CD4-positive, CD25-positive, alpha-beta regulatory T cell (primary cell): Measurements from ENCODE around the gene MYT1. TPM values are rescaled to one million over a fixed set of nuclear protein-coding genes. Genes with fewer than 3 reads are reported as not detected.
"Not testable (repeated sequence)": the region's sequence is repeated elsewhere in the genome, so short reads cannot be mapped to it uniquely, and the experiment has no call there.

Source experiments
- ATAC-seq, 2 donors: fragments of 150-1000 bp; cut with Tn5 transposase; one replicate each; pipeline ENCODE4 v1.10.0; 2021; ENCODE audit warnings: low read depth in 2 of 2, moderate number of reproducible peaks in 2 of 2, moderate library complexity in 1 of 2
- DNase-seq, 3 donors: peaks; one replicate each; pipeline versions ENCODE4 v3.0.0 to v3.0.0-alpha.2; 2012 to 2022; ENCODE audit warnings: mixed read lengths in 1 of 3
- H3K27ac ChIP-seq: one replicate; pipeline ENCODE4 v1.7.0; 2013; ENCODE audit warnings: mild to moderate bottlenecking, low read length; ENCODE audit not compliant: insufficient read depth, poor library complexity, severe bottlenecking
- H3K27me3 ChIP-seq: one replicate; pipeline ENCODE4 v1.7.0; 2013; ENCODE audit warnings: low read length; ENCODE audit not compliant: control insufficient read depth, insufficient read depth
- H3K36me3 ChIP-seq: one replicate; pipeline ENCODE4 v1.7.0; 2013; ENCODE audit warnings: mild to moderate bottlenecking, low read length, moderate library complexity; ENCODE audit not compliant: control insufficient read depth, insufficient read depth
- H3K4me1 ChIP-seq: 2 replicates; pipeline ENCODE4 v1.7.0; 2013; ENCODE audit warnings: mild to moderate bottlenecking, low read length; ENCODE audit not compliant: insufficient read depth, control insufficient read depth, poor library complexity, severe bottlenecking
- H3K4me3 ChIP-seq: one replicate; pipeline ENCODE4 v1.7.0; 2013; ENCODE audit warnings: low read depth, mild to moderate bottlenecking, low read length, moderate library complexity
- H3K9me3 ChIP-seq, 2 experiments: 1 replicate in 1 of 2; 2 replicates in 1 of 2; pipeline ENCODE4 v1.7.0; 2013; ENCODE audit warnings: low read length in 2 of 2, mild to moderate bottlenecking in 1 of 2, moderate library complexity in 1 of 2; ENCODE audit not compliant: control insufficient read depth in 2 of 2
- H3K27ac Mint-ChIP-seq, 3 donors: one replicate each; pipeline ENCODE4 v1.8.0; 2020 to 2022; ENCODE audit warnings: mild to moderate bottlenecking in 3 of 3, mixed read lengths in 3 of 3, moderate library complexity in 2 of 3
- H3K27me3 Mint-ChIP-seq: one replicate; pipeline ENCODE4 v1.8.0; 2022; ENCODE audit warnings: mild to moderate bottlenecking, mixed read lengths
- H3K36me3 Mint-ChIP-seq: one replicate; pipeline ENCODE4 v1.8.0; 2020; ENCODE audit warnings: mixed read lengths
- H3K4me1 Mint-ChIP-seq, 4 donors: one replicate each; pipeline ENCODE4 v1.8.0; 2020 to 2022; ENCODE audit warnings: mixed read lengths in 4 of 4, mild to moderate bottlenecking in 1 of 4
- H3K4me3 Mint-ChIP-seq, 4 donors: one replicate each; pipeline ENCODE4 v1.8.0; 2020 to 2022; ENCODE audit warnings: mild to moderate bottlenecking in 4 of 4, mixed read lengths in 4 of 4, moderate library complexity in 3 of 4
- H3K9me3 Mint-ChIP-seq, 7 donors: one replicate each; pipeline ENCODE4 v1.8.0; 2020 to 2022; ENCODE audit warnings: mixed read lengths in 7 of 7, mild to moderate bottlenecking in 3 of 7, moderate library complexity in 2 of 7
- polyA plus RNA-seq, 4 donors: library from polyadenylated mRNA; unstranded; fragments of 300-500 nt; fragmentation: Illumina TruSeq; gene quantifications; one replicate each; pipeline ENCODE4 v1.2.3, GENCODE V29; 2021
- total RNA-seq: library from RNA; stranded (reverse); gene quantifications from one replicate; pipeline ENCODE4 v1.2.3, GENCODE V29; 2022

Gene MYT1
- total and polyA plus RNA-seq, 5 donors from 2014 or later: 0.14 TPM; not detected in 4

DNA sequence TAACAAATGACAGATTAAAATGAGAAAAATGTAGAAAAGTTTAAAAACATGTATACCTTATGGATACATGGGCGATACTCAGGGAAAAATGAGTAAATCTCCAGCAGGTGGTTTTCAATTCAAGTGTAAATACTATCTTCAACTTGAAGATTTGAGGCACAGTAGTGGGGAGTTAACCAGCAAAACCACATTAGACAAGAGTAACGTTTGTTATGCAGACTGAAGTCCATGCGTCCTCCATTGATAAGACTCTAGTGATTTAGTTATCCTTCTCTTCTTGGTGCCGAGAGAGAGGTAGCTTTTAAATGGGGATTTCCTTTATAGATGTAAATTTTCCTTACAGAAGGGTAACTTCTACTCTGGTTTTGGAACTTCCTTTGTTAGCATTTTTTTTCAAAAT lies 119.4 kb downstream of the MYT1 start:
- peaks cover 0 to 6% (median 0%) of the 10 kb centered on the region in 7 donors for H3K9me3 Mint-ChIP-seq
- ATAC-seq (no peak), DNase-seq (no peak)
- H3K36me3 Mint-ChIP-seq: no peaks in the 10 kb centered on the region
- Histone ChIP-seq H3K27ac (no peak overlapping the region), H3K27me3 (no peaks in the 10 kb centered on the region), H3K9me3 (peaks cover 0 to 3% of the 10 kb centered on the region in 2 experiments), H3K36me3 (no peaks in the 10 kb centered on the region), H3K4me1 (no peaks in the 10 kb centered on the region), H3K4me3 (no peak overlapping the region)
- H3K27ac Mint-ChIP-seq: no peak overlapping the region
- no peaks in the 10 kb centered on the region for H3K27me3 Mint-ChIP-seq
- no peak overlapping the region for H3K4me3 Mint-ChIP-seq
- H3K4me1 Mint-ChIP-seq: peaks cover 5 to 7% (median 6%) of the 10 kb centered on the region in 4 donors

DNA sequence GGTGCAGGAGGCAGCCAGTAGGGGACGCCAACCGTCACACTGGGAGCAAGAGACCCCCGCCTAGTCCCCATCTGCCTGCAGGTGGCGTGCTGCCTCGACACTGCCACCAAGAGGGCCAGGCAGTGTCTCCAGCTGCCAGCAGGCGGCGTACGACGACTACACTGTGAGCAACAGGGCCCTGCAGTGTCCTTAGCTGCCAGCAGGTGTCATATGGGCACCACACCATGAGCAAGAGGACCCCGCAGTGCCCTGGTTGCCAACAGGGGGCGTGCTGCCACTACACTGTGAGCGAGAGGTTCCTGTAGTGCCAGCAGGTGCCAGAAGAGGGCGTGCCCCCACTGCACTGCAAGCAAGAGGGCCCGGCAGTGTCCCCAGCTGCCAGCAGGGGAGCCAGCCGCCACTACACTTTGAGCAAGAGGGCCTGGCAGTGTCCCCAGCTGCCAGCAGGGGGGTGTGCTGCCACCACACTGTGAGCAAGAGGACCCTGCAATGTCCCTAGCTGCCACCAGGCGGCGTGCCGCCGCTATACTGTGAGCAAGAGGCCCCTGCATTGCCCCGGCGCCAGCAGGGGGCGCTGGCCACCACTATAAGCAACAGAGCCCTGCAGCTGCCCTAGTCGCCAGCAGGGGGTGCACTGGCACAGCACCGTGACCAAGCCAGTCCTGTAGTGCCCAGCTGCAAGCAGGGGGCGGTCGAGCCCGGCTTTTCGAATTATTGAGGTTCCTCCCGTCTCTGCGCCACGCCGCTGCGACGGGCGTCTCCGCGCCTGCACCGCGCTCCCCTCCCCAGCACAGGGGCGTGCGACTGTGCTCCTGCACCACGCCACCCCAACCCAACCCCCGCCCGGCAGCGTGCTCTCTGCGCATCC lies 121.6 kb downstream of the MYT1 start:
- H3K9me3 Mint-ChIP-seq, H3K27me3 ChIP-seq, H3K36me3 ChIP-seq, H3K27me3 Mint-ChIP-seq, H3K27ac Mint-ChIP-seq, H3K36me3 Mint-ChIP-seq, H3K9me3 ChIP-seq, H3K4me3 ChIP-seq, H3K27ac ChIP-seq, H3K4me1 ChIP-seq, H3K4me1 Mint-ChIP-seq, H3K4me3 Mint-ChIP-seq: not testable (repeated sequence)
- ATAC-seq (peak; percentile 71 to 75), DNase-seq (peak; percentile 57 to 87 (median 67))

DNA sequence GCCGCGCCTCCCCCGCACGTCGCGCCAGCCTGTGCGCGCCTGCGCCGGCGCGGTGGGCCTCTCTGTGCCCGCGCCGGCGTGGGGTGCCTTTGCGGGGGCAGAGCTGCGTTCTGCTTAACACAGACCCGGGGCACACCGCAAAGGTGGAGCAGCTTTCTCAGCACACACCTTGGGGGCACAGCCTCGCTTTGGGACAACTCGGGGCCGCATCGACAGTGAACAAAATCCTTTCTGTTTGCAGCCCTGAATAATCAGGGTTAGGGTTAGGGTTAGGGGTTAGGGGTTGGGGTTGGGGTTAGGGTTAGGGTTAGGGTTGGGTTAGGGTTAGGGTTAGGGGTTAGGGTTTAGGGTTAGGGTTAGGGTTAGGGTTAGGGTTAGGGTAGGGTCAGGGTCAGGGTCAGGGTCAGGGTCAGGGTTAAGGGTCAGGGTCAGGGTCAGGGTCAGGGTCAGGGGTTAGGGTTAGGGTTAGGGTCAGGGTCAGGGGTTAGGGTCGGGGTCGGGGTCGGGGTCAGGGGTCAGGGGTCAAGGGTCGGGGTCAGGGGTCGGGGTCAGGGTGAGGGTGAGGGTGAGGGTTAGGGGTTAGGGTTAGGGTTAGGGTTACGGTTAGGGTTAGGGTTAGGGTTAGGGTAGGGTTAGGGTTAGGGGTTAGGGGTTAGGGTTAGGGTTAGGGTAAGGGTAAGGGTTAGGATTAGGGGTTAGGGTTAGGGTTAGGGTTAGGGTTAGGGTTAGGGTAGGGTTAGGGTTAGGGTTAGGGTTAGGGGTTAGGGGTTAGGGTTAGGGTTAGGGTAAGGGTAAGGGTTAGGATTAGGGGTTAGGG lies 122.4 kb downstream of the MYT1 start:
- H3K4me1 Mint-ChIP-seq, H3K4me3 Mint-ChIP-seq, H3K27ac Mint-ChIP-seq, H3K27me3 ChIP-seq, H3K9me3 ChIP-seq, H3K36me3 ChIP-seq, H3K9me3 Mint-ChIP-seq, H3K4me3 ChIP-seq, H3K27ac ChIP-seq, H3K36me3 Mint-ChIP-seq, H3K4me1 ChIP-seq, H3K27me3 Mint-ChIP-seq, ATAC-seq: not testable (repeated sequence)
- DNase-seq: peak in 1 of 3 donors; percentile 12

DNA sequence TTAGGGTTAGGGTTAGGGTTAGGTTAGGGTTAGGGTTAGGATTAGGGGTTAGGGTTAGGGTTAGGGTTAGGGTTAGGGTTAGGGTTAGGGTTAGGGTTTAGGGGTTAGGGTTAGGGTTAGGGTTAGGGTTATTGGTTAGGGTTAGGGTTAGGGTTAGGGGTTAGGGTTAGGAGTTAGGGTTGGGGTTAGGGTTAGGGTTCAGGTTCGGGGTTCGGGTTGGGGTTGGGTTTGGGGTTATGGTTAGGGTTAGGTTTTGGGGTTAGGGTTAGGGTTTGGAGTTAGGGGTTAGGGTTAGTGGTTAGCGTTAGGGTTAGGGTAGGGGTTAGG lies 123.0 kb downstream of the MYT1 start:
- not testable (repeated sequence) for ATAC-seq, H3K27me3 Mint-ChIP-seq

More for the DNA sequence above, 123.0 kb downstream of the MYT1 start:
- H3K9me3 Mint-ChIP-seq, H3K4me1 Mint-ChIP-seq, H3K36me3 ChIP-seq, H3K27ac Mint-ChIP-seq, H3K4me1 ChIP-seq, H3K4me3 Mint-ChIP-seq, H3K9me3 ChIP-seq, H3K27ac ChIP-seq, H3K27me3 ChIP-seq, H3K36me3 Mint-ChIP-seq, DNase-seq, H3K4me3 ChIP-seq: not testable (repeated sequence)

Other genes with a start within 250 kb of the MYT1 start
- gene UCKL1, start 208.0 kb upstream of the MYT1 start, total RNA-seq: 43.0 TPM
- gene UCKL1, start 208.0 kb upstream of the MYT1 start, polyA plus RNA-seq: 10 to 100 TPM; 25.1 to 35.7 (median 31.6) TPM
- 21.2 TPM for gene ZNF512B, start 194.5 kb upstream of the MYT1 start, total RNA-seq
- gene ZNF512B, start 194.5 kb upstream of the MYT1 start, polyA plus RNA-seq: under 1 TPM; 0.41 to 0.47 (median 0.45) TPM
- gene SAMD10, start 184.8 kb upstream of the MYT1 start, total RNA-seq: 14.3 TPM
- gene SAMD10, start 184.8 kb upstream of the MYT1 start, polyA plus RNA-seq: 1 to 10 TPM; 5.9 to 8.3 (median 7.2) TPM
- 61.8 TPM for gene PRPF6, start 183.3 kb upstream of the MYT1 start, total RNA-seq
- gene PRPF6, start 183.3 kb upstream of the MYT1 start, polyA plus RNA-seq: 10 to 100 TPM; 76.8 to 85.3 (median 80.1) TPM
- gene C20orf204, start 128.3 kb upstream of the MYT1 start, total RNA-seq: 6.0 TPM
- 1 to 10 TPM in 1 of 4 donors, under 1 TPM in 2, not detected in 1; 0.89 to 1.4 (median 0.91) TPM for gene C20orf204, start 128.3 kb upstream of the MYT1 start, polyA plus RNA-seq
- gene SOX18, start 114.8 kb upstream of the MYT1 start, total RNA-seq: not detected
- not detected for gene SOX18, start 114.8 kb upstream of the MYT1 start, polyA plus RNA-seq
- 24.8 TPM for gene TCEA2, start 101.3 kb upstream of the MYT1 start, total RNA-seq
- 10 to 100 TPM; 17.7 to 27.1 (median 20.9) TPM for gene TCEA2, start 101.3 kb upstream of the MYT1 start, polyA plus RNA-seq
- gene RGS19, start 84.9 kb upstream of the MYT1 start, total RNA-seq: 50.7 TPM
- gene RGS19, start 84.9 kb upstream of the MYT1 start, polyA plus RNA-seq: 100 to 1,000 TPM in 2 of 4 donors, 10 to 100 TPM in 2; 79.4 to 105 (median 95.0) TPM
- 1.3 TPM for gene OPRL1, start 84.4 kb upstream of the MYT1 start, total RNA-seq
- gene OPRL1, start 84.4 kb upstream of the MYT1 start, polyA plus RNA-seq: 1 to 10 TPM in 1 of 4 donors, under 1 TPM in 3; 0.58 to 1.1 (median 0.59) TPM
- not detected for gene LKAAEAR1, start 80.1 kb upstream of the MYT1 start, total RNA-seq
- 1 to 10 TPM in 1 of 4 donors, under 1 TPM in 1, not detected in 2; 0.42 to 1.4 TPM for gene LKAAEAR1, start 80.1 kb upstream of the MYT1 start, polyA plus RNA-seq
- not detected for gene NPBWR2, start 56.9 kb upstream of the MYT1 start, total RNA-seq
- gene NPBWR2, start 56.9 kb upstream of the MYT1 start, polyA plus RNA-seq: not detected
- gene PCMTD2, start 91.3 kb downstream of the MYT1 start, total RNA-seq: 112 TPM
- 10 to 100 TPM; 51.1 to 84.1 (median 72.4) TPM for gene PCMTD2, start 91.3 kb downstream of the MYT1 start, polyA plus RNA-seq